IMR-90 (cell line): ENCODE results near the gene ZNF618. TPM values are rescaled to one million over a fixed set of nuclear protein-coding genes. Genes with fewer than 3 reads are reported as not detected.

ENCODE experiments used
- ATAC-seq: fragments of 200-7000 bp; cut with Tn5 transposase; 2 replicates; pipeline ENCODE4 v1.9.1; 2020; ENCODE audit warnings: low read depth, mild to moderate bottlenecking, moderate library complexity
- BruUV-seq: library from RNA; stranded (reverse); fragments of 400-500 nt; replicated peaks from 2 replicates; lab custom pipeline; 2021; lab: Mats Ljungman, UMichigan
- CTCF ChIA-PET: fragments of 300-600 bp; formaldehyde crosslinking; extraction: SDS; loops from one replicate; lab custom pipeline; 2021; ENCODE audit warnings: antibody characterized with exemption; lab: Yijun Ruan, JAX
- POLR2A ChIA-PET: fragments of 300-600 bp; sonication (Branson Sonifier 250); formaldehyde crosslinking; loops from one replicate; lab custom pipeline; 2022; ENCODE audit warnings: antibody characterized with exemption; ENCODE audit not compliant: unreplicated experiment; lab: Charles Lee
- DNase-seq: peaks from one replicate; pipeline ENCODE4 v3.0.0; 2013
- H2AFZ ChIP-seq: replicated peaks from 2 replicates; pipeline ENCODE3; 2013; ENCODE audit warnings: low read length, mild to moderate bottlenecking; ENCODE audit not compliant: poor library complexity
- H2AK5ac ChIP-seq: 2 replicates; pipeline ENCODE4 v1.6.1; 2013; ENCODE audit warnings: low read depth, low read length, inconsistent platforms
- H2AK9ac ChIP-seq: replicated peaks from 2 replicates; pipeline ENCODE3; 2013; ENCODE audit warnings: mild to moderate bottlenecking, low read depth, low read length, moderate library complexity; ENCODE audit not compliant: poor library complexity
- H2BK120ac ChIP-seq: 2 replicates; pipeline ENCODE4 v1.6.1; 2013; ENCODE audit warnings: low read depth, low read length, inconsistent platforms
- H2BK15ac ChIP-seq: 3 replicates; pipeline ENCODE4 v1.6.1; 2013; ENCODE audit warnings: low read depth, low read length, inconsistent platforms
- H2BK20ac ChIP-seq: 2 replicates; pipeline ENCODE4 v1.6.1; 2013; ENCODE audit warnings: low read depth, mild to moderate bottlenecking, inconsistent platforms, low read length, moderate library complexity
- H2BK5ac ChIP-seq: 2 replicates; pipeline ENCODE4 v1.6.1; 2013; ENCODE audit warnings: mild to moderate bottlenecking, low read depth, low read length, inconsistent platforms; ENCODE audit not compliant: poor library complexity, severe bottlenecking
- H3K14ac ChIP-seq: replicated peaks from 2 replicates; pipeline ENCODE4 v1.6.1; 2013; ENCODE audit warnings: low read depth, low read length, inconsistent platforms
- H3K18ac ChIP-seq: 2 replicates; pipeline ENCODE4 v1.6.1; 2013; ENCODE audit warnings: low read depth, low read length, control low read depth
- H3K23ac ChIP-seq: 2 replicates; pipeline ENCODE4 v1.6.1; 2013; ENCODE audit warnings: low read depth, low read length, inconsistent platforms
- H3K27ac ChIP-seq: 2 replicates; pipeline ENCODE4 v1.5.1; 2013; ENCODE audit warnings: mild to moderate bottlenecking, control low read depth, low read length; ENCODE audit not compliant: insufficient read depth
- H3K27me3 ChIP-seq: 2 replicates; pipeline ENCODE4 v1.6.1; 2013; ENCODE audit warnings: low read length; ENCODE audit not compliant: control insufficient read depth, insufficient read depth
- H3K36me3 ChIP-seq: 2 replicates; pipeline ENCODE4 v1.6.1; 2013; ENCODE audit warnings: low read length, mixed read lengths; ENCODE audit not compliant: control insufficient read depth, insufficient read depth
- H3K4ac ChIP-seq: 2 replicates; pipeline ENCODE4 v1.6.1; 2013; ENCODE audit warnings: low read depth, low read length, inconsistent platforms
- H3K4me1 ChIP-seq: 2 replicates; pipeline ENCODE4 v1.6.1; 2013; ENCODE audit warnings: low read length, mixed read lengths; ENCODE audit not compliant: control insufficient read depth, insufficient read depth
- H3K4me2 ChIP-seq: 2 replicates; pipeline ENCODE4 v1.6.1; 2013; ENCODE audit warnings: low read depth, mild to moderate bottlenecking, control low read depth, low read length, moderate library complexity
- H3K4me3 ChIP-seq: 2 replicates; pipeline ENCODE4 v1.5.1; 2013; ENCODE audit warnings: low read depth, mild to moderate bottlenecking, control low read depth, low read length, moderate library complexity; ENCODE audit not compliant: insufficient read depth
- H3K56ac ChIP-seq: 2 replicates; pipeline ENCODE4 v1.6.1; 2013; ENCODE audit warnings: low read length, inconsistent platforms; ENCODE audit not compliant: insufficient read depth; ENCODE audit errors: extremely low read depth
- H3K79me1 ChIP-seq, 2 experiments: 2 replicates each; pipeline ENCODE4 v1.6.1; 2013; ENCODE audit warnings: low read length in 2 of 2, inconsistent platforms in 1 of 2, low read depth in 1 of 2
- H3K9ac ChIP-seq: 2 replicates; pipeline ENCODE4 v1.6.1; 2013; ENCODE audit warnings: low read depth, low read length, control low read depth
- H3K9me1 ChIP-seq: 2 replicates; pipeline ENCODE4 v1.6.1; 2013; ENCODE audit warnings: low read length, inconsistent platforms; ENCODE audit not compliant: insufficient read depth
- H3K9me3 ChIP-seq: 2 replicates; pipeline ENCODE4 v1.6.1; 2013; ENCODE audit warnings: low read length; ENCODE audit not compliant: control insufficient read depth, insufficient read depth
- H4K20me1 ChIP-seq: 2 replicates; pipeline ENCODE4 v1.6.1; 2013; ENCODE audit warnings: low read length, inconsistent platforms; ENCODE audit not compliant: insufficient read depth
- H4K5ac ChIP-seq: 2 replicates; pipeline ENCODE4 v1.6.1; 2013; ENCODE audit warnings: mild to moderate bottlenecking, low read depth, low read length, control low read depth
- H4K8ac ChIP-seq, 2 experiments: 2 replicates each; pipeline ENCODE4 v1.6.1; 2013; ENCODE audit warnings: low read depth in 2 of 2, low read length in 2 of 2, control low read depth in 1 of 2, inconsistent platforms in 1 of 2
- H4K91ac ChIP-seq: 2 replicates; pipeline ENCODE4 v1.6.1; 2013; ENCODE audit warnings: low read depth, low read length, inconsistent platforms; ENCODE audit not compliant: insufficient read depth
- BHLHE40 ChIP-seq: fragments of 150-350 bp; IDR thresholded peaks from 2 replicates; pipeline ENCODE4 v1.6.1; 2016; ENCODE audit warnings: mild to moderate bottlenecking, low read depth, low read length
- CHD1 ChIP-seq: IDR thresholded peaks from 2 replicates; pipeline ENCODE4 v1.6.1; 2012; ENCODE audit warnings: low read depth, low read length, improper control_type of control experiment
- ELK1 ChIP-seq: fragments of 150-350 bp; IDR thresholded peaks from 2 replicates; pipeline ENCODE4 v1.6.1; 2016; ENCODE audit warnings: low read depth, mild to moderate bottlenecking, low read length, moderate library complexity, borderline replicate concordance
- MAFK ChIP-seq: IDR thresholded peaks from 2 replicates; pipeline ENCODE4 v1.6.1; 2012; ENCODE audit warnings: low read depth, low read length, improper control_type of control experiment
- MAZ ChIP-seq: IDR thresholded peaks from 2 replicates; pipeline ENCODE4 v1.6.1; 2012; ENCODE audit warnings: low read depth, mild to moderate bottlenecking, low read length, improper control_type of control experiment, moderate library complexity, borderline replicate concordance
- NFE2L2 ChIP-seq: fragments of 150-350 bp; IDR thresholded peaks from 2 replicates; pipeline ENCODE4 v1.6.1; 2016; ENCODE audit warnings: low read depth, mild to moderate bottlenecking, low read length
- POLR2A ChIP-seq: IDR thresholded peaks from 2 replicates; pipeline ENCODE4 v1.6.1; 2012; ENCODE audit warnings: mild to moderate bottlenecking, low read depth, low read length
- RAD21 ChIP-seq: IDR thresholded peaks from 2 replicates; pipeline ENCODE4 v1.6.1; 2012; ENCODE audit warnings: low read length, improper control_type of control experiment
- RFX5 ChIP-seq: IDR thresholded peaks from 2 replicates; pipeline ENCODE4 v1.8.0; 2012; ENCODE audit warnings: low read depth, mild to moderate bottlenecking, low read length, moderate library complexity
- WGBS, 2 experiments: methylation state at CpG; one replicate each; pipeline versions ENCODE4 v1.1.5 to v1.1.7; 2013; ENCODE audit warnings: missing lambda C conversion rate in 2 of 2; ENCODE audit not compliant: insufficient read length in 1 of 2; ENCODE audit errors: extremely low coverage in 2 of 2; 5-methylcytosine and 5-hydroxymethylcytosine counted together
- dilution Hi-C: fragments of 300-500 bp; cut with HindIII; formaldehyde crosslinking; loops from one replicate; pipeline ENCODE4 v1.14.3; 2018; ENCODE audit warnings: low sequenced_read_pairs; ENCODE audit not compliant: unreplicated experiment
- in situ Hi-C: fragments of 300-500 bp; cut with MboI; formaldehyde crosslinking; loops from 3 replicates; pipeline ENCODE4 v1.14.3; 2019; ENCODE audit warnings: low sequenced_read_pairs, inconsistent platforms, mixed read lengths
- intact Hi-C: fragments of 100-400 bp; cut with micrococcal nuclease; formaldehyde crosslinking; loops from 2 replicates; pipeline ENCODE4 v1.10.0; 2022
- polyA plus RNA-seq, 3 experiments: library from polyadenylated mRNA; depleted of rRNA; stranded (reverse); fragments of >200 nt; gene quantifications; 2 replicates each; pipeline ENCODE4 v1.2.3, GENCODE V29; 2012; ENCODE audit warnings: low replicate concordance in 1 of 3
- total RNA-seq: library from RNA; depleted of rRNA; stranded (reverse); fragments of >200 nt; gene quantifications from 2 replicates; pipeline ENCODE4 v1.2.3, GENCODE V29; 2012
- TF ChIP-seq, protein P1 (sequence below): fragments of 150-350 bp; IDR thresholded peaks from 2 replicates; pipeline ENCODE4 v1.6.1; 2017; ENCODE audit warnings: mild to moderate bottlenecking, antibody characterized with exemption, low read length, low read depth

ZNF618 gene
- total and polyA plus RNA-seq, 2 of the 4 experiments (the other 2 are of a cell fraction) = 8.2 to 9.4 TPM

GRCh38 chr9:113868501-113868900 lies 7.6 kb upstream of the ZNF618 start:
- no peaks in the 10 kb centered on the region for H3K36me3 ChIP-seq
- no peaks in the 10 kb centered on the region for H3K4me1 ChIP-seq
- in situ Hi-C loops (loop anchor here (25.0 kb wide), 1 partner anchor 106 kb away; no protein-coding TSS in a partner anchor), dilution Hi-C loops (no loop called here), intact Hi-C loops (no loop called here)
- no peak overlapping the region for H4K91ac ChIP-seq
- DNase-seq (no peak), ATAC-seq (no peak)
- no peak overlapping the region for H3K4me2 ChIP-seq
- no peak overlapping the region for H3K56ac ChIP-seq
- no peak overlapping the region for H2BK5ac ChIP-seq
- no peak overlapping the region for H3K4me3 ChIP-seq
- H2AK9ac ChIP-seq = no peak overlapping the region
- no peak overlapping the region for H2BK120ac ChIP-seq
- H2BK20ac ChIP-seq = no peak overlapping the region
- H3K9me3 ChIP-seq = no peaks in the 10 kb centered on the region
- H4K8ac ChIP-seq = no peak overlapping the region
- no peak overlapping the region for H3K18ac ChIP-seq
- no peak for TF ChIP-seq MAZ
- no peak for TF ChIP-seq NFE2L2
- TF ChIP-seq ELK1 = no peak
- TF ChIP-seq RFX5 = no peak
- TF ChIP-seq, protein P1, sequence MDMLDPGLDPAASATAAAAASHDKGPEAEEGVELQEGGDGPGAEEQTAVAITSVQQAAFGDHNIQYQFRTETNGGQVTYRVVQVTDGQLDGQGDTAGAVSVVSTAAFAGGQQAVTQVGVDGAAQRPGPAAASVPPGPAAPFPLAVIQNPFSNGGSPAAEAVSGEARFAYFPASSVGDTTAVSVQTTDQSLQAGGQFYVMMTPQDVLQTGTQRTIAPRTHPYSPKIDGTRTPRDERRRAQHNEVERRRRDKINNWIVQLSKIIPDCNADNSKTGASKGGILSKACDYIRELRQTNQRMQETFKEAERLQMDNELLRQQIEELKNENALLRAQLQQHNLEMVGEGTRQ = no peak
- TF ChIP-seq POLR2A = no peak
- no peak for TF ChIP-seq CHD1
- TF ChIP-seq MAFK = no peak
- no peak for TF ChIP-seq RAD21
- no peak for TF ChIP-seq BHLHE40
- BruUV-seq = no TSS peak
- no peak overlapping the region for H3K27ac ChIP-seq
- WGBS, 2 experiments = no CpG with 5 or more reads among the region's 3 CpGs
- CTCF ChIA-PET = no interaction called here
- POLR2A ChIA-PET = no interaction called here
- no peak overlapping the region for H2AFZ ChIP-seq
- no peaks in the 10 kb centered on the region; the same call in 1 of the 2 replicates for H3K9me1 ChIP-seq
- no peak overlapping the region for H3K4ac ChIP-seq
- H3K14ac ChIP-seq = no peak overlapping the region
- H3K23ac ChIP-seq = no peak overlapping the region
- no peaks in the 10 kb centered on the region for H3K79me1 ChIP-seq
- no peak overlapping the region for H4K5ac ChIP-seq
- H3K9ac ChIP-seq = no peak overlapping the region
- no peak overlapping the region for H2AK5ac ChIP-seq
- H3K27me3 ChIP-seq = peaks cover 22% of the 10 kb centered on the region
- H4K20me1 ChIP-seq = no peaks in the 10 kb centered on the region
- H2BK15ac ChIP-seq = no peak overlapping the region
